ENCODE data around the gene CLCA1. TPM values are rescaled to one million over a fixed set of nuclear protein-coding genes. Genes with fewer than 3 reads are reported as not detected.
A peak's percentile ranks its signal among the peaks of the same experiment; 100 is the strongest.

CLCA1 gene
- total RNA-seq, 1 experiment from 2014 or later, result not detected

GRCh38 chr1:86527306-86527705 lies 58.6 kb downstream of the CLCA1 start:
- Histone ChIP-seq H3K4me1 (ENCODE audit: insufficient read depth, low read length) (no peaks in the 10 kb centered on the region), H3K9ac (ENCODE audit: low read length) (no peak overlapping the region), H3K27ac (ENCODE audit: low read length) (no peak overlapping the region), H3K4me2 (ENCODE audit: low read length) (no peak overlapping the region), H3K9me2 (replicated peaks; ENCODE audit: low read length) (no peaks in the 10 kb centered on the region), H3F3A (ENCODE audit: low read length, unreplicated experiment) (no peaks in the 10 kb centered on the region), H3K79me2 (ENCODE audit: low read length) (no peaks in the 10 kb centered on the region), H3K27me3 (ENCODE audit: low read length) (no peaks in the 10 kb centered on the region), H2AFZ (ENCODE audit: low read length) (no peak overlapping the region), H3K4me3 (ENCODE audit: low read length) (no peak overlapping the region), H3K36me3 (ENCODE audit: low read depth, low read length) (no peaks in the 10 kb centered on the region), H3K9me3 (ENCODE audit: low read length) (no peaks in the 10 kb centered on the region), H4K20me1 (ENCODE audit: low read length) (no peaks in the 10 kb centered on the region)
- CTCF ChIA-PET, result no interaction called here
- ATAC-seq (no peak), DNase-seq (no peak)
- BruUV-seq (replicated peaks), result no TSS peak
- intact Hi-C loops (cut with micrococcal nuclease), result no loop called here
- no peak for TF ChIP-seq EZH2phosphoT487 (IDR thresholded peaks at IDR 0.05; ENCODE audit: borderline replicate concordance, low read length)
- no peak for TF ChIP-seq CTCF (conservative IDR thresholded peaks at IDR 0.05; ENCODE audit: low read depth, low read length)
- no peak for TF ChIP-seq EZH2 (IDR thresholded peaks at IDR 0.05; ENCODE audit: low read length, unreplicated experiment)
- POLR2A ChIA-PET (ENCODE audit: unreplicated experiment), result no interaction called here

- H3K79me2 ChIP-seq (ENCODE audit: low read length), result no peaks in the 10 kb centered on the region
- H2AFZ ChIP-seq (ENCODE audit: low read length), result no peak overlapping the region
- no peaks in the 10 kb centered on the region for H4K20me1 ChIP-seq (ENCODE audit: low read length)
- DNase-seq (no peak), ATAC-seq (no peak)
- no peaks in the 10 kb centered on the region for H3K4me1 ChIP-seq (ENCODE audit: insufficient read depth, low read length)
- no TSS peak for BruUV-seq (replicated peaks)
- ChIA-PET POLR2A (ENCODE audit: unreplicated experiment) (no interaction called here), CTCF (no interaction called here)
- no peaks in the 10 kb centered on the region for H3K9me2 ChIP-seq (replicated peaks; ENCODE audit: low read length)
- TF ChIP-seq EZH2 (IDR thresholded peaks at IDR 0.05; ENCODE audit: low read length, unreplicated experiment), result no peak
- no peak for TF ChIP-seq CTCF (conservative IDR thresholded peaks at IDR 0.05; ENCODE audit: low read depth, low read length)
- TF ChIP-seq EZH2phosphoT487 (IDR thresholded peaks at IDR 0.05; ENCODE audit: borderline replicate concordance, low read length), result no peak
- H3K9me3 ChIP-seq (ENCODE audit: low read length), result no peaks in the 10 kb centered on the region
- no peak overlapping the region for H3K4me2 ChIP-seq (ENCODE audit: low read length)
- no peak overlapping the region for H3K9ac ChIP-seq (ENCODE audit: low read length)
- no peaks in the 10 kb centered on the region for H3K36me3 ChIP-seq (ENCODE audit: low read depth, low read length)
- no peaks in the 10 kb centered on the region for H3F3A ChIP-seq (ENCODE audit: low read length, unreplicated experiment)
- no peaks in the 10 kb centered on the region for H3K27me3 ChIP-seq (ENCODE audit: low read length)
- no peak overlapping the region for H3K27ac ChIP-seq (ENCODE audit: low read length)
- H3K4me3 ChIP-seq (ENCODE audit: low read length), result no peak overlapping the region
- intact Hi-C loops (cut with micrococcal nuclease), result no loop called here
Measured at GRCh38 chr1:86530211-86530845, 61.6 kb downstream of the CLCA1 start.

GRCh38 chr1:86537928-86538695 lies 69.4 kb downstream of the CLCA1 start:
- ATAC-seq (no peak), DNase-seq (peak; percentile 24)
- H3K9ac ChIP-seq (ENCODE audit: low read length), result no peak overlapping the region
- 0 out of 2 replicates have a peak, but pooled peaks cover 3% of the 10 kb centered on the region for H3K27me3 ChIP-seq (ENCODE audit: low read length)
- no peaks in the 10 kb centered on the region for H3K79me2 ChIP-seq (ENCODE audit: low read length)
- no peak overlapping the region for H2AFZ ChIP-seq (ENCODE audit: low read length)
- no TSS peak for BruUV-seq (replicated peaks)
- peaks cover 8% of the 10 kb centered on the region; the same call in 1 of the 2 replicates for H3K4me1 ChIP-seq (ENCODE audit: insufficient read depth, low read length)
- no peak overlapping the region for H3K4me2 ChIP-seq (ENCODE audit: low read length)
- H4K20me1 ChIP-seq (ENCODE audit: low read length), result no peaks in the 10 kb centered on the region
- H3K9me3 ChIP-seq (ENCODE audit: low read length), result no peaks in the 10 kb centered on the region
- ChIA-PET CTCF (no interaction called here), POLR2A (ENCODE audit: unreplicated experiment) (no interaction called here)
- H3K4me3 ChIP-seq (ENCODE audit: low read length), result no peak overlapping the region
- TF ChIP-seq CTCF (conservative IDR thresholded peaks at IDR 0.05; ENCODE audit: low read depth, low read length), result no peak
- no peak for TF ChIP-seq EZH2phosphoT487 (IDR thresholded peaks at IDR 0.05; ENCODE audit: borderline replicate concordance, low read length)
- TF ChIP-seq EZH2 (IDR thresholded peaks at IDR 0.05; ENCODE audit: low read length, unreplicated experiment), result no peak
- no peaks in the 10 kb centered on the region for H3K9me2 ChIP-seq (replicated peaks; ENCODE audit: low read length)
- intact Hi-C loops (cut with micrococcal nuclease), result no loop called here
- H3K27ac ChIP-seq (ENCODE audit: low read length), result no peak overlapping the region
- H3F3A ChIP-seq (ENCODE audit: low read length, unreplicated experiment), result no peaks in the 10 kb centered on the region
- H3K36me3 ChIP-seq (ENCODE audit: low read depth, low read length), result no peaks in the 10 kb centered on the region
